HepG2 (cell line): ENCODE measurements around the gene SLC9A5. TPM values are rescaled to one million over a fixed set of nuclear protein-coding genes. Genes with fewer than 3 reads are reported as not detected.

Source experiments
- ATAD3A ChIP-seq: sonication (generic); formaldehyde crosslinking; IDR thresholded peaks from 2 replicates; pipeline ENCODE4 v1.4.0; 2020; ENCODE audit warnings: missing genetic modification reagents
- CENPX ChIP-seq: sonication (generic); formaldehyde crosslinking; IDR thresholded peaks from 2 replicates; pipeline ENCODE4 v1.9.0; 2021; ENCODE audit warnings: mild to moderate bottlenecking, missing genetic modification reagents, moderate library complexity
- CREB1 ChIP-seq, 2 experiments: fragments of 450-650 bp in 1 of 2; IDR thresholded peaks; 2 replicates each; pipeline ENCODE4 v1.6.1; 2016 to 2017; ENCODE audit warnings: control low read depth in 1 of 2, mild to moderate bottlenecking in 1 of 2, missing compliant biosample characterization in 1 of 2, missing genetic modification characterization in 1 of 2
- EP300 ChIP-seq, 3 experiments: sonication (generic) in 1 of 3; formaldehyde crosslinking in 1 of 3; IDR thresholded peaks; 2 replicates each; pipeline versions ENCODE4 v1.5.1 to v1.6.1; 2011 to 2020; ENCODE audit warnings: low read depth in 2 of 3, low read length in 2 of 3, borderline replicate concordance in 1 of 3, improper control_type of control experiment in 1 of 3, mild to moderate bottlenecking in 1 of 3, missing genetic modification reagents in 1 of 3, moderate library complexity in 1 of 3
- ETV5 ChIP-seq: IDR thresholded peaks from 2 replicates; pipeline ENCODE4 v1.6.1; 2018; ENCODE audit warnings: missing biosample characterization, missing genetic modification reagents, inconsistent platforms, borderline replicate concordance
- HNF4G ChIP-seq, 2 experiments: sonication (generic) in 1 of 2; formaldehyde crosslinking in 1 of 2; IDR thresholded peaks; 2 replicates each; pipeline versions ENCODE4 v1.4.0 to v1.6.1; 2011 to 2020; ENCODE audit warnings: borderline replicate concordance in 2 of 2, low read depth in 2 of 2, mild to moderate bottlenecking in 2 of 2, low read length in 1 of 2, missing genetic modification reagents in 1 of 2, moderate library complexity in 1 of 2
- IKZF5 ChIP-seq: IDR thresholded peaks from 2 replicates; pipeline ENCODE4 v1.6.1; 2018; ENCODE audit warnings: missing genetic modification reagents, mild to moderate bottlenecking, missing compliant biosample characterization
- JUN ChIP-seq: sonication (generic); formaldehyde crosslinking; IDR thresholded peaks from 2 replicates; pipeline ENCODE4 v1.4.0; 2020; ENCODE audit warnings: mild to moderate bottlenecking, missing genetic modification reagents
- MTF2 ChIP-seq: sonication (generic); formaldehyde crosslinking; IDR thresholded peaks from 2 replicates; pipeline ENCODE4 v1.5.0; 2020; ENCODE audit warnings: missing genetic modification reagents, borderline replicate concordance
- NFKB2 ChIP-seq: sonication (generic); formaldehyde crosslinking; IDR thresholded peaks from 2 replicates; pipeline ENCODE4 v1.4.0; 2020; ENCODE audit warnings: missing genetic modification reagents, borderline replicate concordance
- PITX1 ChIP-seq: sonication (generic); formaldehyde crosslinking; IDR thresholded peaks from 2 replicates; pipeline ENCODE4 v1.5.1; 2020; ENCODE audit warnings: mild to moderate bottlenecking, missing genetic modification reagents
- POLR2G ChIP-seq: fragments of 200-400 bp; formaldehyde crosslinking; IDR thresholded peaks from 2 replicates; pipeline ENCODE4 v1.6.1; 2018; ENCODE audit warnings: mild to moderate bottlenecking, low read depth, low read length, moderate library complexity
- PRMT3 ChIP-seq: sonication (generic); formaldehyde crosslinking; IDR thresholded peaks from 2 replicates; pipeline ENCODE4 v1.8.1; 2022; ENCODE audit warnings: low read depth, mild to moderate bottlenecking, moderate library complexity, missing genetic modification reagents, borderline replicate concordance
- SIN3A ChIP-seq: IDR thresholded peaks from 2 replicates; pipeline ENCODE4 v1.6.1; 2011; ENCODE audit warnings: low read depth, mild to moderate bottlenecking, control low read depth, low read length, borderline replicate concordance
- SMAD9 ChIP-seq: sonication (generic); formaldehyde crosslinking; IDR thresholded peaks from 2 replicates; pipeline ENCODE4 v1.5.1; 2020; ENCODE audit warnings: mild to moderate bottlenecking, missing genetic modification reagents
- SP140L ChIP-seq: sonication (generic); formaldehyde crosslinking; IDR thresholded peaks from 2 replicates; pipeline ENCODE4 v1.4.0; 2020; ENCODE audit warnings: missing genetic modification reagents, borderline replicate concordance
- SSRP1 ChIP-seq: IDR thresholded peaks from 2 replicates; pipeline ENCODE4 v1.6.1; 2016; ENCODE audit warnings: control low read depth
- ZFP36L2 ChIP-seq: sonication (generic); formaldehyde crosslinking; IDR thresholded peaks from 2 replicates; pipeline ENCODE4 v1.4.0; 2020; ENCODE audit warnings: missing genetic modification reagents
- ZNF263 ChIP-seq: sonication (generic); formaldehyde crosslinking; IDR thresholded peaks from 2 replicates; pipeline ENCODE4 v1.4.0; 2020; ENCODE audit warnings: missing genetic modification reagents
- ZNF468 ChIP-seq: sonication (generic); formaldehyde crosslinking; IDR thresholded peaks from 2 replicates; pipeline ENCODE4 v1.8.0; 2022; ENCODE audit warnings: mild to moderate bottlenecking, moderate library complexity, missing genetic modification reagents
- ZNF652 ChIP-seq: IDR thresholded peaks from 2 replicates; pipeline ENCODE4 v1.6.1; 2016; ENCODE audit warnings: low read depth, borderline replicate concordance
- ZNF724P ChIP-seq: sonication (generic); formaldehyde crosslinking; IDR thresholded peaks from 2 replicates; pipeline ENCODE4 v1.8.0; 2022; ENCODE audit warnings: missing genetic modification reagents, borderline replicate concordance
- polyA plus RNA-seq, 8 experiments: library from polyadenylated mRNA; depleted of rRNA in 3 of 8; stranded (reverse) in 7 of 8; unstranded in 1 of 8; fragments of >200 nt; fragmentation: Illumina TruSeq in 4 of 8; extraction: Trizol in 4 of 8; gene quantifications; 2 replicates each; pipeline versions ENCODE4 v1.2.1 to v1.2.3, GENCODE V29; 2011 to 2016; ENCODE audit warnings: low read depth in 4 of 8, missing spikeins in 1 of 8, mixed read lengths in 1 of 8; ENCODE audit not compliant: insufficient read depth in 1 of 8
- total RNA-seq, 5 experiments: library from RNA; depleted of rRNA; stranded (reverse); fragments of >200 nt; fragmentation: Illumina TruSeq; extraction: Trizol; gene quantifications; 2 replicates each; pipeline ENCODE4 v1.2.3, GENCODE V29; 2016; ENCODE audit warnings: low read depth in 1 of 5
- TF ChIP-seq, protein P1 (sequence below): sonication (generic); formaldehyde crosslinking; IDR thresholded peaks from 2 replicates; pipeline ENCODE4 v1.4.0; 2020; ENCODE audit warnings: mild to moderate bottlenecking, missing genetic modification reagents
- TF ChIP-seq, protein P2 (sequence below): sonication (generic); formaldehyde crosslinking; IDR thresholded peaks from 2 replicates; pipeline ENCODE4 v1.5.1; 2020; ENCODE audit warnings: mild to moderate bottlenecking, moderate library complexity, missing genetic modification reagents

The SLC9A5 gene
- total and polyA plus RNA-seq, 2 of the 13 experiments (the other 11 are each of a cell fraction or from before 2014, with no cell fraction given) = 0.58 to 1.4 TPM

GRCh38 chr16:67206129-67206837 is 42.5 kb upstream of the SLC9A5 start (continued):
- TF ChIP-seq ZNF652 (CRISPR knock-in tag) (no peak), JUN (CRISPR knock-in tag) (no peak), SMAD9 (CRISPR knock-in tag) (no peak), PRMT3 (CRISPR knock-in tag) (no peak), SSRP1 (CRISPR knock-in tag) (peak; percentile 62; the same call in 1 of the 2 replicates), POLR2G (peak; percentile 37; the same call in 1 of the 2 replicates), ETV5 (CRISPR knock-in tag) (no peak), CREB1 (IDR thresholded peaks at IDR 0.05) (no peak), CREB1 (CRISPR knock-in tag; IDR thresholded peaks at IDR 0.05) (no peak), CENPX (no peak), ZNF468 (no peak), ATAD3A (CRISPR knock-in tag) (no peak), IKZF5 (CRISPR knock-in tag) (no peak), NFKB2 (CRISPR knock-in tag) (no peak), EP300 (IDR thresholded peaks at IDR 0.05; ENCODE audit: low read depth in 2 of 2, low read length in 2 of 2) (no peak), EP300 (CRISPR knock-in tag; IDR thresholded peaks at IDR 0.05; ENCODE audit: borderline replicate concordance) (0 out of 2 replicates have a peak, but pooled peaks have one; percentile 8), SP140L (no peak), MTF2 (CRISPR knock-in tag) (no peak), ZFP36L2 (CRISPR knock-in tag) (no peak), ZNF263 (CRISPR knock-in tag) (no peak), HNF4G (IDR thresholded peaks at IDR 0.05; ENCODE audit: borderline replicate concordance, low read depth, low read length) (no peak), HNF4G (CRISPR knock-in tag; IDR thresholded peaks at IDR 0.05; ENCODE audit: borderline replicate concordance, low read depth) (no peak), PITX1 (no peak), ZNF724P (CRISPR knock-in tag) (no peak), SIN3A (no peak)
- TF ChIP-seq, protein P1, sequence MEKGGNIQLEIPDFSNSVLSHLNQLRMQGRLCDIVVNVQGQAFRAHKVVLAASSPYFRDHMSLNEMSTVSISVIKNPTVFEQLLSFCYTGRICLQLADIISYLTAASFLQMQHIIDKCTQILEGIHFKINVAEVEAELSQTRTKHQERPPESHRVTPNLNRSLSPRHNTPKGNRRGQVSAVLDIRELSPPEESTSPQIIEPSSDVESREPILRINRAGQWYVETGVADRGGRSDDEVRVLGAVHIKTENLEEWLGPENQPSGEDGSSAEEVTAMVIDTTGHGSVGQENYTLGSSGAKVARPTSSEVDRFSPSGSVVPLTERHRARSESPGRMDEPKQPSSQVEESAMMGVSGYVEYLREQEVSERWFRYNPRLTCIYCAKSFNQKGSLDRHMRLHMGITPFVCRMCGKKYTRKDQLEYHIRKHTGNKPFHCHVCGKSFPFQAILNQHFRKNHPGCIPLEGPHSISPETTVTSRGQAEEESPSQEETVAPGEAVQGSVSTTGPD (CRISPR knock-in tag) = no peak
- TF ChIP-seq, protein P2, sequence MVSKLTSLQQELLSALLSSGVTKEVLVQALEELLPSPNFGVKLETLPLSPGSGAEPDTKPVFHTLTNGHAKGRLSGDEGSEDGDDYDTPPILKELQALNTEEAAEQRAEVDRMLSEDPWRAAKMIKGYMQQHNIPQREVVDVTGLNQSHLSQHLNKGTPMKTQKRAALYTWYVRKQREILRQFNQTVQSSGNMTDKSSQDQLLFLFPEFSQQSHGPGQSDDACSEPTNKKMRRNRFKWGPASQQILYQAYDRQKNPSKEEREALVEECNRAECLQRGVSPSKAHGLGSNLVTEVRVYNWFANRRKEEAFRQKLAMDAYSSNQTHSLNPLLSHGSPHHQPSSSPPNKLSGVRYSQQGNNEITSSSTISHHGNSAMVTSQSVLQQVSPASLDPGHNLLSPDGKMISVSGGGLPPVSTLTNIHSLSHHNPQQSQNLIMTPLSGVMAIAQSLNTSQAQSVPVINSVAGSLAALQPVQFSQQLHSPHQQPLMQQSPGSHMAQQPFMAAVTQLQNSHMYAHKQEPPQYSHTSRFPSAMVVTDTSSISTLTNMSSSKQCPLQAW (CRISPR knock-in tag) = no peak
